Measurements from ENCODE around the gene LDB1.

- TF ChIP-seq POLR2A (IDR thresholded peaks at IDR 0.05; ENCODE audit: low read length) (no peak), GATA1 (IDR thresholded peaks at IDR 0.05; ENCODE audit: low read depth, low read length) (no peak)
These were observed 20.1 kb upstream of the LDB1 start for GRCh38 chr10:102140218-102140617.
